Spleen (tissue), 11 donors: ENCODE results near the gene RNF11. TPM values are rescaled to one million over a fixed set of nuclear protein-coding genes. Genes with fewer than 3 reads are reported as not detected.

ENCODE experiments used
- DNase-seq: peaks from one replicate; pipeline ENCODE4 v3.0.0-alpha.2; 2020
- H3K27ac ChIP-seq, 8 donors: fragments of 200-600 bp; sonication (generic) in 7 of 8; 1 replicate in 4 of 8; 2 replicates in 4 of 8; pipeline versions ENCODE4 v1.5.0 to v1.8.0; 2016 to 2021; ENCODE audit warnings: inconsistent platforms in 4 of 8, mild to moderate bottlenecking in 4 of 8, moderate library complexity in 1 of 8
- H3K27me3 ChIP-seq, 7 donors: fragments of 200-600 bp; sonication (generic) in 6 of 7; replicated peaks in 1 of 7; 1 replicate in 4 of 7; 2 replicates in 3 of 7; pipeline versions ENCODE4 v1.5.0 to v1.8.0; 2016 to 2021; ENCODE audit warnings: inconsistent platforms in 3 of 7, mild to moderate bottlenecking in 1 of 7
- H3K36me3 ChIP-seq, 6 donors: fragments of 200-600 bp; sonication (generic) in 5 of 6; 1 replicate in 4 of 6; 2 replicates in 2 of 6; pipeline versions ENCODE4 v1.5.0 to v1.8.0; 2016 to 2021; ENCODE audit warnings: inconsistent platforms in 2 of 6
- H3K4me1 ChIP-seq, 6 donors: fragments of 200-600 bp; sonication (generic) in 5 of 6; 1 replicate in 3 of 6; 2 replicates in 3 of 6; pipeline versions ENCODE4 v1.5.0 to v1.8.0; 2016 to 2021; ENCODE audit warnings: inconsistent platforms in 3 of 6
- H3K4me3 ChIP-seq, 8 donors: fragments of 200-600 bp; sonication (generic) in 7 of 8; 1 replicate in 4 of 8; 2 replicates in 4 of 8; pipeline versions ENCODE4 v1.5.0 to v1.8.0; 2016 to 2021; ENCODE audit warnings: inconsistent platforms in 4 of 8, mild to moderate bottlenecking in 4 of 8, moderate library complexity in 2 of 8
- H3K9me3 ChIP-seq, 8 donors: fragments of 200-600 bp; sonication (generic) in 7 of 8; 1 replicate in 4 of 8; 2 replicates in 4 of 8; pipeline versions ENCODE4 v1.5.0 to v1.8.0; 2016 to 2021; ENCODE audit warnings: inconsistent platforms in 4 of 8
- POLR2A ChIP-seq, 3 donors: fragments of 450-650 bp; IDR thresholded peaks; one replicate each; pipeline ENCODE4 v1.5.1; 2017; ENCODE audit warnings: antibody characterized with exemption in 3 of 3, mild to moderate bottlenecking in 1 of 3
- POLR2AphosphoS5 ChIP-seq, 3 donors: sonication (generic); formaldehyde crosslinking; IDR thresholded peaks; one replicate each; pipeline ENCODE4 v1.5.1; 2017; ENCODE audit warnings: antibody characterized with exemption in 3 of 3
- WGBS, 5 donors: extraction: QIAGEN DNeasy Blood & Tissue Kit in 3 of 5; methylation state at CpG; one replicate each; pipeline versions ENCODE4 v1.1.5 to v1.1.7; 2013 to 2018; 5-methylcytosine and 5-hydroxymethylcytosine counted together
- intact Hi-C: fragments of 100-400 bp; cut with DNase I; formaldehyde crosslinking; loops from one replicate; pipeline ENCODE4 v1.15.0; 2023; ENCODE audit warnings: low total_unique reads
- polyA plus RNA-seq, 3 donors: library from polyadenylated mRNA; stranded (reverse); fragments of 200-250 nt; gene quantifications; one replicate each; pipeline ENCODE4 v1.2.1, GENCODE V29; 2013
- total RNA-seq, 7 donors: library from RNA; depleted of rRNA in 3 of 7; stranded (reverse); fragments of >200 nt in 3 of 7; fragmentation: NEBNext Ultra II Directional in 4 of 7; extraction: Animal tissue kit (Norgen Biotek cat#: 25700) in 4 of 7; gene quantifications; one replicate each; pipeline versions ENCODE4 v1.1.0 to v1.2.1, GENCODE V29; 2016 to 2021
- TF ChIP-seq, protein P1 (sequence below), 11 experiments: fragments of 200-600 bp in 7 of 11; fragments of 450-650 bp in 4 of 11; sonication (generic) in 4 of 11; IDR thresholded peaks in 8 of 11; conservative IDR thresholded peaks in 3 of 11; 1 replicate in 7 of 11; 2 replicates in 4 of 11; pipeline versions ENCODE4 v1.4.0 to v1.8.0; 2016 to 2021; ENCODE audit warnings: antibody characterized with exemption in 11 of 11, inconsistent platforms in 4 of 11, mild to moderate bottlenecking in 1 of 11
- donor health status: healthy with polysubstance abuse.
- donor health status: DM: no; HTN: no; CAD: no; lungs with moderate emphysema.
- donor health status: DM: no; HTN: no; CAD: no.
- donor health status: Bipolar disorder and iron deficiency.
- donor health status: healthy.
- donor health status: DM: no; HTN: no; CAD: no.
- donor health status: DM: yes; HTN: yes; CAD: no.

RNF11 gene
- total and polyA plus RNA-seq, 10 donors, result 21.4 to 111 (median 70.7) TPM

DNA sequence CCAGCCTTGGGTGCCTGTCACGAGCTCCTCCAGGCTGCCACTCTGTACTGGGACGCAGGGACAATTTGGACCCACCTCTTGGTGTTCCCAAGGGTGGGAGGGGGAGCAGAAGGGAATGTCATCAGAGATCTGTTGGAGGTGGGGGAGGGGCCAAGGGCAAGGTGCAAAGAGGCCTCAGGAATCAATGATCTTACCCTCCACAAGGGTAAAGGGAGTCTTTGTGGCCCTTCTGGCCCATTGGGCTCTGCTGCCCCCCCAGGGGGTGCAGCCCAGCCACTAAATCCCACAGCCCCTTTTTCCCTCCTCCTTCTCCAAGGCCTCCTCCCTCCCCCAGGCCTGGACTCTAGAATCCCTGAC is 85.8 kb downstream of the RNF11 start:
- Histone ChIP-seq H3K4me1 (no peaks in the 10 kb centered on the region), H3K27me3 (peaks cover 0 to 3% (median 0%) of the 10 kb centered on the region in 7 donors), H3K4me3 (no peak overlapping the region), H3K27ac (no peak overlapping the region), H3K9me3 (no peaks in the 10 kb centered on the region), H3K36me3 (no peaks in the 10 kb centered on the region)
- intact Hi-C loops, result no loop called here
- TF ChIP-seq, protein P1, sequence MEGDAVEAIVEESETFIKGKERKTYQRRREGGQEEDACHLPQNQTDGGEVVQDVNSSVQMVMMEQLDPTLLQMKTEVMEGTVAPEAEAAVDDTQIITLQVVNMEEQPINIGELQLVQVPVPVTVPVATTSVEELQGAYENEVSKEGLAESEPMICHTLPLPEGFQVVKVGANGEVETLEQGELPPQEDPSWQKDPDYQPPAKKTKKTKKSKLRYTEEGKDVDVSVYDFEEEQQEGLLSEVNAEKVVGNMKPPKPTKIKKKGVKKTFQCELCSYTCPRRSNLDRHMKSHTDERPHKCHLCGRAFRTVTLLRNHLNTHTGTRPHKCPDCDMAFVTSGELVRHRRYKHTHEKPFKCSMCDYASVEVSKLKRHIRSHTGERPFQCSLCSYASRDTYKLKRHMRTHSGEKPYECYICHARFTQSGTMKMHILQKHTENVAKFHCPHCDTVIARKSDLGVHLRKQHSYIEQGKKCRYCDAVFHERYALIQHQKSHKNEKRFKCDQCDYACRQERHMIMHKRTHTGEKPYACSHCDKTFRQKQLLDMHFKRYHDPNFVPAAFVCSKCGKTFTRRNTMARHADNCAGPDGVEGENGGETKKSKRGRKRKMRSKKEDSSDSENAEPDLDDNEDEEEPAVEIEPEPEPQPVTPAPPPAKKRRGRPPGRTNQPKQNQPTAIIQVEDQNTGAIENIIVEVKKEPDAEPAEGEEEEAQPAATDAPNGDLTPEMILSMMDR (IDR thresholded peaks at IDR 0.05 in 8 of 11, conservative IDR thresholded peaks at IDR 0.05 in 3 of 11), result no peak
- WGBS, 5 donors, result 84 to 97% (median 88%) methylated on average over 2 of the region's 2 CpGs
- no peak for DNase-seq

DNA sequence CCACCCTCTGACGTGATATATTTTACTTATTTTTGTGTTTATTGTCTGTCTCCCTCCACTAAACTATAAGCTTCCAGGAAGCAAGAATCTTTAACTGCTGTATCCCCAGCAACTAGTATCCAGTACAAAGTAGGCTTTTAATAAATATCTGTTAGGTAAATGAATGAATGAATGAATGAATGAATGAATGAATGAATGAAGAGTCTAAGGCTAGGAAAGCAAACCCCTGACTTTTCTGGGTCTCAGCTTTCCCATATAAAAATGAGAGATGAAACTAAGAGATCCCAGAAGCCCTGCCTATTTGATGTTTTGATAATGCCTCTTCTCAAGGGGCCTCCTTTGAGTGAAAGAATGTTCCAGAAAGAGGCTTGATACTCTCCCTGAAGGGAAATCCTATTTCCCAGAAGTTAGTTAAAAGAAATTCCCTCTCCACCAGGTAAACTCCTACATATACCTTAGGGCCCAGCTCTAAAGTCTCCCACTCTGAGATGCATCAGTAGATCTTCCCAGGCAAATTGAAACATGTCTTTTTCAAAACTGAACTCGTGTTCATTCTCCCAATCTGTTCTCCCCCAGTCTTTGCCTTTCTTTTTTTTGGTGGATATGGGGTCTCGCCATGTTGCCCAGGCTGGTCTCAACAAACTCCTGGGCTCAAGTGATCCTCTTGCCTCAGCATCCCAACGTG is 86.5 kb downstream of the RNF11 start:
- intact Hi-C loops, result no loop called here
- H3K4me3 ChIP-seq, result no peak overlapping the region
- H3K27ac ChIP-seq, result no peak overlapping the region
- DNase-seq, result no peak
- H3K27me3 ChIP-seq, result peaks cover 0 to 7% (median 0%) of the 10 kb centered on the region in 7 donors
- H3K36me3 ChIP-seq, result no peaks in the 10 kb centered on the region
- H3K9me3 ChIP-seq, result no peaks in the 10 kb centered on the region
- no peaks in the 10 kb centered on the region for H3K4me1 ChIP-seq
- WGBS, 5 donors, result 85 to 93% (median 89%) methylated on average over 4 of the region's 4 CpGs
- TF ChIP-seq, protein P1 (IDR thresholded peaks at IDR 0.05 in 8 of 11, conservative IDR thresholded peaks at IDR 0.05 in 3 of 11), result no peak
- TF ChIP-seq POLR2A (IDR thresholded peaks at IDR 0.05) (no peak), POLR2AphosphoS5 (IDR thresholded peaks at IDR 0.05) (no peak)

Other genes with a start within 250 kb of the RNF11 start
- gene C1orf185, start 134.0 kb upstream of the RNF11 start, total RNA-seq, result not detected
- not detected for gene C1orf185, start 134.0 kb upstream of the RNF11 start, polyA plus RNA-seq
- gene TTC39A, start 94.3 kb downstream of the RNF11 start, total RNA-seq, result 1 to 10 TPM in 2 of 7 donors, under 1 TPM in 4, not detected in 1; 0.24 to 2.4 (median 0.57) TPM
- 1 to 10 TPM in 1 of 3 donors, under 1 TPM in 2; 0.43 to 1.2 (median 0.70) TPM for gene TTC39A, start 94.3 kb downstream of the RNF11 start, polyA plus RNA-seq